T47D (cell line): Measurements from ENCODE around the gene CTIF.

Experiments
- DNase-seq, 2 experiments: peaks; one replicate each; pipeline versions ENCODE4 v3.0.0 to v3.0.0-alpha.2; 2011 to 2012; ENCODE audit warnings: low read depth in 1 of 2, low spot score in 1 of 2
- JUND ChIP-seq: IDR thresholded peaks from 2 replicates; pipeline ENCODE4 v1.6.1; 2012; ENCODE audit warnings: low read depth
- in situ Hi-C: cut with HindIII; loops from 2 replicates; pipeline ENCODE4 v1.10.0; 2016; ENCODE audit warnings: low sequenced_read_pairs, low pct_unique_long_range_greater_than_20kb

Gene CTIF

DNA sequence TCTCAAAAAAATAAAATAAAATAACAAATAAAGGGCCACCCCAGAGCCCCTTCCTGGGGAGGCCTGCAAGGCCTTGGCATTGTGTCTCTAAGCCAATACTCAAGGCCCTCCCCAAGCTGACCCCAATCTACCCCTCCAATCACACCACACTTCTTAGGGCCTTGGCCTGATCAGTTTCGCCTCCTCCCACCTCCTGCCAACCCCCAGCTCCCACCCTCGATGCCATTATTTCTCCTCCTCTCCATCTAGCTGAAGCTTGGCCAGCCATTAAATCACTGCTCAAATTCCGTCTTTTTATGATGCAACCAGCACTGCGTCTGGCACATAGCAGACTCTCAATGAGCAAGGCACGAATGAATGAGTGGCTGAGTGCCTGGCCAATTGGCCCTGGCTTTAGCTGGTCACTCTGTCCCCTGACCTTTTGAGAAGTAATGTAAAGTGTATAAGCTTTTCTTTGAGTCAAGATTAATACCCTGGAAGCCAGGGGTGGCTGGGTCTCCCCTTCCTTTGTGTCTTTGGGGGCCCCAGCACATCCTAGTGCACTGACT is 356.0 kb downstream of the CTIF start:
- in situ Hi-C loops, result no loop called here
- no peak for DNase-seq
- no peak for TF ChIP-seq JUND

DNA sequence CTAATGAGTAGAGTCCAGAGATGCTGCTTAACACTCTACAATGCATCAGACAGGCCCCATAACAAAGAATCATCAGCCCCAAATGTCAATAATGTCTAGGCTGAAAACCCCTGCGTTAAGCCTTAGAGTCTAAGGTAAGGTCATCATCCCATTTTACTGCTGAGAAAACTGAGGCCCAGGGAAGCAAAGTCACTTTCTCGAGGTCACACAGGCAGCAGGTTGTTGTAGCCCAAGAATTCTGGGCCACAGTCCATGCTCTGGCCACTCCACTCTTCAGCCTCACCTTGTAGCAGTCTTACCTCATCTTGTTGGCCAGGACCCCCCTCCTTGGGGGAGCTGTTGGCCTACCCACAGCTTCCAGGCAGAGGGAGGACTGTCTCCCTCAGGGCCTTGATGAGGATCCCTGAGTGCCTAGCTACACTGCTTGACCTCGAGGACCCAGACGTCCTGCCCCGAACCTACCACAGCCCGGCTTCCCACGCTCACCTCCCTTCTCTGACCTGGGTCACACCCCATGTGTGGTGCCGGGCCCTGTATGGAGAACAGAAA is 357.6 kb downstream of the CTIF start:
- no peak for DNase-seq
- in situ Hi-C loops, result no loop called here

DNA sequence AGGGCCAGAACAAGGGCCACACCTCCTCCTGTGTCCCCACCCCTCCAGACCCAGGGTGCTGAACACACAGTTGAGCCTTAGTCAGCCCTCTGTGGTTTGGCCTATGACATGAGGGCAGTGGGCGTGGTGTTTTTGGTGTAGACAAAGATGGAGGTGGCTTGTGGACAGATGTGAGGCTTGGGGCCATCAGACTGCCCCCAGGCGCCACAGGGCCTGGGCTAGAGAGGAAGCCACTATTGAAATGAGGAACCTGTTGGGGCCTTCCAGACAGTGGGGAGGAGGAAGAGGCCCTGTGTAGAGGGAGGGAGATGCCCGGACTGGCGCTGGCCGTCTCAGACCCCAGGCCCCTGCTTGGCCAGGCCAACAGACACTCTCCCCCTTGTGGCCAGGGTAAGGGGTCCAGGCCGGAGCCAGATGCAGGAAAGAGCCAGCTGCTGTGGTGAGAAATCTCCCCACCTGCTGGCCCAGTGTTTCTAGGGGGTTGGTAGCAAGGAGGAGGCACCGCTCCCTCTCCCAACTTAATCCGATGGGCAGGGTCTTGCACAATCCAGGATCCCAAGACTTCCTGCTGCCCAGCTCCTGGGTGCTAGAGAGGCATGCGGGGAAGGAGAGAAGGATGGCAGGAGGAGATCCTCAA is 358.2 kb downstream of the CTIF start:
- in situ Hi-C loops, result no loop called here
- TF ChIP-seq JUND, result no peak
- DNase-seq, result no peak

More for the DNA sequence above, 357.6 kb downstream of the CTIF start:
- TF ChIP-seq JUND, result no peak

DNA sequence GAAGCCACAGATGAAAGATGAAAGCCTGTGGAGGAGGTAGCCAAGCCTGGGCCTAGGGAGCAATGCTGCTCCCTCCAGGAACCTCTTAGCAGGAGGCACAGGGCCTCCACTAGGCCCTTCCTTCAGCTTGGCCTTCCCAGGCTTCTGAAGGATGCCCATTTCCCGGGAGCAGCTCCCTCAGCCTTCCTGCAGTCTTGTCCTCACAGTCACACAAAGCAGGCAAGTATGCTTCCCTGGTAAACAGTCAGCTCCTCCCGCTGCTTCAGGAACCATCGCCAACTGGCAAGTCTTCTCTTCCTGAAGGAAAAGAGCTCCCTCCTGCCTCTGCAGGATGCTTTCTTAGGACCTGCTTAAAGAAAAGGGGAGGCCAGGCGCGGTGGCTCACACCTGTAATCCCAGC is 358.7 kb downstream of the CTIF start:
- in situ Hi-C loops, result no loop called here
- no peak for DNase-seq
- TF ChIP-seq JUND, result no peak

DNA sequence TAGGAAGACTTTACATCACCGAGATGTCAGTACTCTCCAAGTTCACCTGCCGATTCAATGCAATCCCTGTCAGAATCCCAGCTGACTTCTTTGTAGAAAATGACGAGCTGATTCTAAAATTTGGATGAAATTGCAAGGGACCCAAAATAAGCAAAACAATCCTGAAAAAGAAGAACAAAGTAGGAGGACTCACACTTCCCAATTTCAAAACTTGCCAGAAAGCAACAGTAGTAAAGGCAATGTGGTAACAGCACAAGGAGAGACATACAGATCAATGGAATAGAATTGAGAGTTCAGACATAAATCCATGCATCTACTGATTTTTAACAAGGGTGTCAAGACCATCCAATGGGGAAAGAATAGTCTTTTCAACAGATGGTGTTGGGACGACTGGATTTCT is 359.7 kb downstream of the CTIF start:
- no peak for DNase-seq
- in situ Hi-C loops, result no loop called here

DNA sequence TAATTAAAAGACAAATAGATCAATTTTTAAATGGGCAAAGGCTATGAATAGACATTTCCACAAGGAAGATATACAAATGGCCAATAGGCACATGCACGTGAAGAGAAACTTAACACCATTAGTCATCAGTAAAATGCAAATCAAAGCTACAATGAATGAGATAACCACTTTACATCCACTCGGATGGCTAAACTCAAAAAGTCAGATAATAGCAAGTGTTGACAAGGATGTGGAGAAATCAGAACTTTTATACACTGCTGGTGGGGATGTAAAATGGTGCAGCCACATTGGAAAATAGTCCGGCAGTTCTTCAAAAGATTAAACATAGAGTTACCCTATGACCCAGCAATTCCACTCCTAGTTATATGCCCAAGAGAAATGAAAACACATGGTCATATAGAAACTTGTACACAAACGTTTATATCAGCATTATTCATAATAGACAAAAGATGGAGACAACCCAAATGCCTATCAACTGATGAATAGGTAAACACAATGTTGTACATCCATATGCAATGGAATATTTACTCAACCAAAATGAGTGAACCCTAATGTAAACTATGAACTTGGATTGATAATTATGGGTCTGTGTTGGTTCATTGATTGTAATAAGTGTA is 360.8 kb downstream of the CTIF start:
- no peak for TF ChIP-seq JUND
- DNase-seq, result no peak
- in situ Hi-C loops, result no loop called here

More for the DNA sequence above, 359.7 kb downstream of the CTIF start:
- TF ChIP-seq JUND, result no peak

DNA sequence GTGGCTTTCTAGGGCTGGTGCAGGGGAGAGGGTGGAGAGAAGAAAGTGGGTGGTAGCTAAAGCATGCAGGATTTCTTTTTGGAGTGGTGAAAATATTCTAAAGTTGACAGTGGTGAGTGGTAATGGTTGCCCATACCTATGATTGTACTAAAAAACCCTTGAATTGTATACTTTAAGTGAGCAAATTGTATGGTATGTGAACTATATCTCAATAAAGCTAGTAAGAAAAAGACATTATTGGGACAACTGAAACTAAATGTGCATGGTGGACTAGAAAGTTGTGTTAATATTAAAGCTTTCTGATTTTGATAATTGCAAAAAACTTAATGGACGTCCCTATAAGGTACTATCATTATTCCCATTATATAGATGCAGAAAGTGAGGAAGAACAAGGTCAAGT is 361.6 kb downstream of the CTIF start:
- in situ Hi-C loops, result no loop called here
- DNase-seq, result no peak
- TF ChIP-seq JUND, result no peak

DNA sequence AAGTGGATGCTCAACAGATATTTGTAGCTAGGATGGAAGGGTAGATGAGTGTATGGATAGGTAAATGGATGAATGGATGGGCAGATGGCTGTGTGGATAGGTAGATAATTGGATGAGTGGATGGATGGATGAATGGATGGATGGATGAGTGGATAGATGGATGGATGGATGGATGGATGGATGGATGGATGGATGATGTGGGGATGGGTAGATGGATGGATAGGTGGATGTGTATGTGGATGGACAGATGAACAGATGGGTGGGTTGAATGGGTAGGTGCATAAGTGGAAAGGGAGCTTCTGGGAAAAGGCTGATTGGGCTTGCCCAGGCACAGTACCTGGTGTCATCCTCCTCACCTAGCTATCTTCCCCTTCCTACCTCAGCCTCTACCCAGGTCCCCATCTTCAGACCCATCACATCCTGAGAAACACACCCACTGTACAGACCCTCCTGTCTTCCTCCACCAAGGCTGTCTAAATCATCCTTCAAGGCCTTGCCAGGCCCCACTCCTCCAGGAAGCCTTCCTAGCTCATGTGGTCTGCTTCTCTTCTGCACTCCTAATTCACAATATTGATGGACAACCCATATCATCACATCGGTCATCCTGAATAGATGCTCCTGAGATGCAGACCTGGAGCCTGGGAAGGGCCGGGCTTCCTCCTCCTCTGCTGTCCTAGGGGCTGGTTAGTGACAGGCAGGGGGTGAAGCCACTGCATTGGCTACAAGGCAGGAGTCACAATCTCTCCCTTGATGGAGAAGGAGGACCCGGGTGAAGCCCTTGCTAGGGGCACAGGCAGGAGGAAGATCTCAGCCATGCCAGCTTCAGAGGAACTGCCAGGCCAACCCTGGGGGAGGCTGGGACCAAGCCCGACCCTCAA is 362.6 kb downstream of the CTIF start:
- DNase-seq, result no peak
- in situ Hi-C loops, result no loop called here
- TF ChIP-seq JUND, result no peak

DNA sequence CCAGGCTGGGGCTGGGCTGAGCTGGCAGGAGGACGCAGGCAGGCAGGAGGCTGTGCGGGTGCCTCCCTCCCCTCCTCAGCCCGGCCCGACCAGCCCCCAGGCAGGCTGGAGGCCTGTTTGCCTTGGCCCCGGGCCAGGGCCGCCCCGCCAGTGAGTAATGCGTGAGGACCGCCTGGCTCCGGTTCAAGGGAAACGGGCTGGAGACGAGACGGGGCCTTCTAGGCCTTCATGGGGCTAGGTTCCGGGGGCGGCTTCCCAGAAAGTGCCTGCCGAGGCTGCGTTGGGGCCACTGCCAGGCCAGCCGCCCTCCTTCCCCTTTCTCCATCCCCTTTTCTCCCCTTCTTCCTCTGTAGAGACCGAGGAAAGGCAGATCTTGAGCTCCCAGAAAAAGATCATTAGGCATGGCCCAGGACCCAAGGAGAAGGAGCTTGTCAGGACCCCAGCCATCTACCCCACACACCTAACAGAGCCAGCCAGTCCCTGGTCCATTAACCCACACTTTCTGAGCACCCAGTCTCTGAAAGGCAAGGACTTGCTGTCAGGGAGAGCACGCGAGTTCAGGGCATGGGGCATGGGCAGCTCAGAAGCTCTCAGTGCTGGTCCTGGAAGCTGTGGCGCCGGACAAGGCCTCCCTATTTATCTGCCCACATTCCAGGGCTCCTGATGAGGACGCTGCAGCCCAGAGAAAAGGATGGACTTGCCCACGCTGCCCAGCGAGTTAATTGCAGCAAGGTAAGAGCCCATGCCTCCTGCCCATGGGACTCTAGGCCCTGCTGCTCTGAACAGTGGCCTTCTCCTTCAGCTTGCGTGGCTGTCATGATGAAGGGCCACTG is 363.4 kb downstream of the CTIF start:
- DNase-seq, result no peak
- in situ Hi-C loops, result no loop called here
- no peak for TF ChIP-seq JUND

DNA sequence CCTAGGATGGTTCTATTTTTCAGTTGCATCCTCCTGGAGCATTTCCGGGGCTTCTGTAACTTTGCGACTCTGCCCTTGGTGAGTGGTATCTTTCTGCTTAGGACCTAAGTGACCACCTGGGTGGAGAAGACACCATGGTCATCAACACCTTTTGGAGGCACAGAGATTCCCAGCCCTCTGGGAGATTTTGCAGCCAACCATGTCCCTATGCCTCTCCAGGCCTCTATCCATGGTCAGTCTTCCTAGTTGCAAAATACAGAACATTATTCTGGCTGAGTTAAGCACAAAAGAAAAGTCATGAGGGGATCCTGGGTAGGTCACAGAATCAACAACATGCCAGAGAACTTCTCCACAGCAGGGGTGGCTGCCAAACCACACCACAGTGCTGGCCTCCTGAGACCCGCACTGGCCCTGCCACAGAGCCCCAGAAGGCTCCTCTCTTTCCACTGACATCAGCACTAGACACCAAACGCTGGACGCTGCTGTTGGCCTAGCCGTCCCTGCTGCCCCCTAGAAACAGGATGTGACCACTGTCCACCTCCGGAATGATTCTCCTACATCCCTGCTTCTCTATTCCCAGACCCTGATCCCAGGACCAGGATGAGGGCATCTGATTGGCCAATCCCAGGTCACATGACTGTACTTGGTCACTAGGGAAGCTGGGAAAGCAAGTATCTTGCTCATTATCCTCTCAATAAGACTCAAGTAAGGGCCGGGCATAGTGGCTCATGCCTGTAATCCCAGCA is 364.2 kb downstream of the CTIF start:
- in situ Hi-C loops, result no loop called here
- no peak for TF ChIP-seq JUND
- no peak for DNase-seq

DNA sequence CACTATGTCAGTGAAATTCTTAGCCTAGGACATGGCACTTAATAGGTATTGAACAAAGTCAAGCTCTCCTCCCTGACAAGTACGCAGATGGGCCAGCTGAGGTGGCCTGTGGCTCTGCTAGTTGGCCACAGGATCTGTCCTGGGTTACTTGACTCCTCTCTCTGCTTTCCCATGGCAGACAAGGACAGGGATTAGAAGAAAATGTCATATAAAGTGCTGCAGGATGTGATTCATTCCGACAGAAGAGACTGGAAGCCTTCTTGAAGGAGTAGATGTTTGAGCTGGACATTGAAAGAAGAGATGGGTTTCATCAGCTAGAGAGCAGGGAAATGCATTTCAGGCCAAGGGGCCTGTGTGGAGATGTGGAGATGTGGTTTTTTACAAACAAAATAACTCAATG is 365.3 kb downstream of the CTIF start:
- DNase-seq, result no peak
- in situ Hi-C loops, result no loop called here
- no peak for TF ChIP-seq JUND
